IMR-90 (cell line): ENCODE results near the gene CLEC2B.

ENCODE experiments used
- BHLHE40 ChIP-seq: fragments of 150-350 bp; IDR thresholded peaks from 2 replicates; pipeline ENCODE4 v1.6.1; 2016; ENCODE audit warnings: mild to moderate bottlenecking, low read depth, low read length
- CTCF ChIP-seq: conservative IDR thresholded peaks from 2 replicates; pipeline ENCODE4 v1.5.1; 2012; ENCODE audit warnings: mild to moderate bottlenecking, low read depth, low read length, improper control_type of control experiment
- POLR2A ChIP-seq: IDR thresholded peaks from 2 replicates; pipeline ENCODE4 v1.6.1; 2012; ENCODE audit warnings: mild to moderate bottlenecking, low read depth, low read length
- SMC3 ChIP-seq: fragments of 150-350 bp; IDR thresholded peaks from 2 replicates; pipeline ENCODE4 v1.6.1; 2016; ENCODE audit warnings: low read depth, mild to moderate bottlenecking, antibody characterized with exemption, low read length, moderate library complexity

- TF ChIP-seq CTCF (no peak), POLR2A (no peak), SMC3 (no peak), BHLHE40 (no peak)
These were observed 1.6 kb downstream of the CLEC2B start for GRCh38 chr12:9867531-9867930.
